Naive B cell (primary cell): ENCODE results near the gene CDK17. TPM values are rescaled to one million over a fixed set of nuclear protein-coding genes. Genes with fewer than 3 reads are reported as not detected.
A peak's percentile ranks its signal among the peaks of the same experiment; 100 is the strongest.
"Not testable (repeated sequence)": the region's sequence is repeated elsewhere in the genome, so short reads cannot be mapped to it uniquely, and the experiment has no call there.

Experiments
- ATAC-seq, 2 donors: fragments of 150-1000 bp; cut with Tn5 transposase; 2 replicates each; pipeline ENCODE4 v1.10.0; 2021; ENCODE audit warnings: low read depth in 2 of 2, mild to moderate bottlenecking in 2 of 2, moderate library complexity in 2 of 2
- DNase-seq: peaks from one replicate; pipeline ENCODE4 v3.0.0; 2022
- H3K27ac Mint-ChIP-seq, 6 donors: one replicate each; pipeline ENCODE4 v1.8.0; 2020 to 2022; ENCODE audit warnings: mild to moderate bottlenecking in 6 of 6, mixed read lengths in 6 of 6, moderate library complexity in 5 of 6, inconsistent platforms in 2 of 6
- H3K27me3 Mint-ChIP-seq, 3 donors: one replicate each; pipeline ENCODE4 v1.8.0; 2021 to 2022; ENCODE audit warnings: mixed read lengths in 3 of 3, mild to moderate bottlenecking in 1 of 3
- H3K36me3 Mint-ChIP-seq, 2 donors: one replicate each; pipeline ENCODE4 v1.8.0; 2020 to 2022; ENCODE audit warnings: mixed read lengths in 2 of 2, inconsistent platforms in 1 of 2, mild to moderate bottlenecking in 1 of 2
- H3K4me1 Mint-ChIP-seq, 3 donors: one replicate each; pipeline ENCODE4 v1.8.0; 2020 to 2022; ENCODE audit warnings: mixed read lengths in 3 of 3, inconsistent platforms in 1 of 3, mild to moderate bottlenecking in 1 of 3, moderate library complexity in 1 of 3
- H3K4me3 Mint-ChIP-seq, 8 donors: one replicate each; pipeline ENCODE4 v1.8.0; 2020 to 2022; ENCODE audit warnings: mild to moderate bottlenecking in 8 of 8, mixed read lengths in 8 of 8, moderate library complexity in 8 of 8, inconsistent platforms in 2 of 8
- H3K9me3 Mint-ChIP-seq, 7 donors: one replicate each; pipeline ENCODE4 v1.8.0; 2020 to 2022; ENCODE audit warnings: mixed read lengths in 7 of 7, mild to moderate bottlenecking in 5 of 7, inconsistent platforms in 2 of 7, moderate library complexity in 1 of 7
- polyA plus RNA-seq, 6 donors: library from polyadenylated mRNA; unstranded; fragments of 300-500 nt; fragmentation: Illumina TruSeq; gene quantifications; one replicate each; pipeline ENCODE4 v1.2.3, GENCODE V29; 2021; ENCODE audit warnings: low read depth in 6 of 6

The CDK17 gene
- polyA plus RNA-seq, 6 donors from 2014 or later = 21.4 to 39.0 (median 23.9) TPM

- H3K4me3 Mint-ChIP-seq = no peak overlapping the region
- H3K27ac Mint-ChIP-seq = peak overlapping the region in 4 of 6 donors; percentile 3 to 26 (median 6)
- no peaks in the 10 kb centered on the region for H3K9me3 Mint-ChIP-seq
Measured at GRCh38 chr12:96354844-96355534, 45.2 kb downstream of the CDK17 start.

DNA sequence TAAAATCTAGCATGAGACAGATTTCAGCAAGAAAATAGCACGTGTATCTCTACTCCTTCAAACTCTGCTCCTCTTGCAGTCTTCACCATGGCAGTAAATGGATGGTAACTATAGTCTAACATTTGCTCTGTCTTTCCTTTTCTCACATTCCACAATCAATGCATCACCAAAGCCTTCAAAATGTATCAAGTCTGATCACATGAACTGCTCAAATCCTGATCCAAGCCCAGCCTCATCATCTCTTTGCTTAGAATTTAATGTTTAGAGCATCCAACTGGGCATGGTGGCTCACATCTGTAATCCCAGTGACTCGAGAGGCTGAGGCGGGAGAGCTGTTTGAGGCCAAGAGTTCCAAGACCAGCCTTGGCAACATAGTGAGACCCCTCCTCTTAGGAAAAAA lies 45.9 kb downstream of the CDK17 start:
- H3K9me3 Mint-ChIP-seq = no peaks in the 10 kb centered on the region
- no peak overlapping the region for H3K4me3 Mint-ChIP-seq
- DNase-seq (no peak), ATAC-seq (no peak)
- H3K4me1 Mint-ChIP-seq = peaks cover 42 to 80% (median 65%) of the 10 kb centered on the region in 3 donors
- peak overlapping the region in 5 of 6 donors; percentile 3 to 34 (median 33) for H3K27ac Mint-ChIP-seq
- H3K36me3 Mint-ChIP-seq = no peaks in the 10 kb centered on the region
- no peaks in the 10 kb centered on the region for H3K27me3 Mint-ChIP-seq

More at GRCh38 chr12:96354844-96355534, 45.2 kb downstream of the CDK17 start:
- Mint-ChIP-seq H3K36me3 (no peaks in the 10 kb centered on the region), H3K27me3 (no peaks in the 10 kb centered on the region), H3K4me1 (peaks cover 45 to 80% (median 63%) of the 10 kb centered on the region in 3 donors)
- DNase-seq (no peak), ATAC-seq (no peak)

GRCh38 chr12:96352161-96352835 lies 47.9 kb downstream of the CDK17 start:
- DNase-seq (no peak), ATAC-seq (peak; percentile 21)
- Mint-ChIP-seq H3K27me3 (no peaks in the 10 kb centered on the region), H3K4me1 (peaks cover 55 to 90% (median 83%) of the 10 kb centered on the region in 3 donors), H3K27ac (peak overlapping the region in 5 of 6 donors; percentile 20 to 92 (median 44)), H3K4me3 (peak overlapping the region in 6 of 8 donors; percentile 7 to 75 (median 37)), H3K9me3 (no peaks in the 10 kb centered on the region), H3K36me3 (no peaks in the 10 kb centered on the region)

DNA sequence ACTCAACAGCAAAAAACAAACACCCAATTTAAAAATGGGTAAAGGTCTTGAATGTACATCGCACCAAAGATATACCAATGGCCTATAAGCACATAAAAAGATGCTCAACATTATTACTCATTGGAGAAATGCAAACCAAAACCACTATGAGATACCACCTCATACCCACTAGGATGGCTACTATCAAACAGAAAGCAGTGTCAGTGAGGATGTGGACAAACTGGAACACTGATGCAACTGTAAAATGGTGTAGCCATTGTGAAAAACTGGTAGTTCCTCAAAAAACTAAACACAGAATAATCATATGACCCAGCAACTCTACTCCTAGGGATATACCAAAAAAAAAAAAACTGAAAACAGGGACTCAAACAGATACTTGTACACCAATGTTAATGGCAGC lies 49.3 kb downstream of the CDK17 start:
- DNase-seq = no peak
- Mint-ChIP-seq H3K9me3 (no peaks in the 10 kb centered on the region), H3K4me3 (no peak overlapping the region), H3K36me3 (no peaks in the 10 kb centered on the region), H3K27me3 (no peaks in the 10 kb centered on the region), H3K4me1 (peaks cover 61 to 89% (median 88%) of the 10 kb centered on the region in 3 donors), H3K27ac (peak overlapping the region in 5 of 6 donors; percentile 16 to 50 (median 44))
- peak; percentile 47 to 52 for ATAC-seq

DNA sequence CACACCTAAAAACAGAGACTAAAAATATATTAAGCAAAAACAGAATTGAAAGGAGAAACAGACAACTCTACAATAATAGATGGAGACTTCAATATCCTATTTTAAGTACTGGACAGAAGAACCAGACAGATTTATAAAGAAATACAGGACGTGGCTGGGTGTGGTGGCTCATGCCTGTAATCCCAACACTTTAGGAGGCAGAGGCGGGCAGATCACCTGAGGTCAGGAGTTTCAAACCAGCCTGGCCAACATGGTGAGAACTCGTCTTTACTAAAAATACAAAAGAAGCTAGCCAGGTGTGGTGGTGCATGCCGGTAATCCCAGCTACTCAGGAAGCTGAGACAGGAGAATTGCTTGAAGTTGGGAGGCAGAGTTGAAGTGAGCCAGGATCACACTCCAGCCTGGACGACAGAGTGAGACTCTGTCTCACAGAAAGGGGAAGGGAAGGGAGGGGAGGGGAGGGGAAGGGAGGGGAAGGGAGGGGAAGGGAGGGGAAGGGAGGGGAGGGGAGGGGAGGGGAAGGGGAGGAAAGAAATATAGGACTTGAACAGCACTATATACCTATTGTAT lies 53.0 kb downstream of the CDK17 start:
- Mint-ChIP-seq H3K9me3 (peaks cover 0 to 26% (median 22%) of the 10 kb centered on the region in 7 donors), H3K27ac (peak overlapping the region; percentile 51 to 91 (median 90)), H3K27me3 (no peaks in the 10 kb centered on the region), H3K4me1 (peaks cover 52 to 77% (median 69%) of the 10 kb centered on the region in 3 donors), H3K36me3 (peaks cover 24 to 25% of the 10 kb centered on the region in 2 donors), H3K4me3 (peak overlapping the region; percentile 63 to 89 (median 76))
- peak in 1 of 2 donors; percentile 19 for ATAC-seq
- DNase-seq = no peak

DNA sequence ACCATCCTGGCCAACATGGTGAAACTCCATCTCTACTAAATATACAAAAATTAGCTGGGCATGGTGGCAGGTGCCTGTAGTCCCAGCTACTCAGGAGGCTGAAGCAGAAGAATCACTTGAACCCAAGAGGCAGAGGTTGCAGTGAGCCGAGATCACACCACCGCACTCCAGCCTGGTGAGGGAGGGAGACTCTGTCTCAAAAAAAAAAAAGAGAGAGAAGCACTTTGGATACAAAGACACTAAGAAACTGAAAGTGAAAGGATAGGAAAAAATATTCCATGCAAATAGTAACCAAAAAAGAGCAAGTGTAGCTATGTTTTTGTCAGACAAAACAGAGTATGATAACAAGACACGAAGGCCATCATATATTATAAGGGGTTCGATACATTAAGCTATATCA lies 53.5 kb downstream of the CDK17 start:
- peak overlapping the region; percentile 63 to 89 (median 76) for H3K4me3 Mint-ChIP-seq
- H3K27me3 Mint-ChIP-seq = not testable (repeated sequence)
- H3K4me1 Mint-ChIP-seq = peaks cover 47 to 72% (median 64%) of the 10 kb centered on the region in 3 donors
- DNase-seq (peak; percentile 7), ATAC-seq (peak; percentile 37 to 55)
- peaks cover 0 to 26% (median 22%) of the 10 kb centered on the region in 7 donors for H3K9me3 Mint-ChIP-seq
- H3K36me3 Mint-ChIP-seq = peaks cover 24 to 25% of the 10 kb centered on the region in 2 donors
- H3K27ac Mint-ChIP-seq = peak overlapping the region in 5 of 6 donors; percentile 61 to 91 (median 88)

DNA sequence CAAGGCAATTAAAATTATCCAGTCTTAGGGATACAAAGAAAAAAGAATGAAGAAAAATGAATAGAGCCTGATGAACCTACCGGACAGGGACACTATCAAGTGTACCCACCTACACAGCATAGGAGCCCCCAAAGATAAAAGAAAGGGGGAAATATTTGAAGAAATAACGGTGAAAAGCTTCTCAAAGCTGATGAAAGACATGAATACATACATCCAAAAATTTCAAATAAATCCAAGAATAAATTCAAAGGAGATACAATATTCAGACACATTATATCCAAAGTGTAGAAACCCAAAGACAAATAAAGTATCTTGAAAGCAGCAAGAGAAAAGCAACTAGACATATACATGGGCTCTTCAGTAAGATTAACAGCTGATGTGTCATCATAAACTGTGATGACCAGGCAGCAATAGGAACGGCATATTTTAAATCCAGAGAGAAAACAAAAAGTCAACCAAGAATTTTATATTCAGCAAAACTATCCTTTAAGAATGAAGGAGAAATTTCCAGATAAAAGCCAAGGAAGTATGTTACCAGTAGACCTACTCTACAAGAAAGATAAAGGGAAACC lies 56.0 kb downstream of the CDK17 start:
- DNase-seq = no peak
- no peak for ATAC-seq
- peak overlapping the region in 1 of 6 donors; percentile 63 for H3K27ac Mint-ChIP-seq
- peaks cover 24 to 25% of the 10 kb centered on the region in 2 donors for H3K36me3 Mint-ChIP-seq
- H3K4me1 Mint-ChIP-seq = peaks cover 44 to 58% (median 49%) of the 10 kb centered on the region in 3 donors
- peak overlapping the region in 1 of 8 donors; percentile 4 for H3K4me3 Mint-ChIP-seq
- peaks cover 0 to 26% (median 22%) of the 10 kb centered on the region in 7 donors for H3K9me3 Mint-ChIP-seq
- H3K27me3 Mint-ChIP-seq = no peaks in the 10 kb centered on the region

DNA sequence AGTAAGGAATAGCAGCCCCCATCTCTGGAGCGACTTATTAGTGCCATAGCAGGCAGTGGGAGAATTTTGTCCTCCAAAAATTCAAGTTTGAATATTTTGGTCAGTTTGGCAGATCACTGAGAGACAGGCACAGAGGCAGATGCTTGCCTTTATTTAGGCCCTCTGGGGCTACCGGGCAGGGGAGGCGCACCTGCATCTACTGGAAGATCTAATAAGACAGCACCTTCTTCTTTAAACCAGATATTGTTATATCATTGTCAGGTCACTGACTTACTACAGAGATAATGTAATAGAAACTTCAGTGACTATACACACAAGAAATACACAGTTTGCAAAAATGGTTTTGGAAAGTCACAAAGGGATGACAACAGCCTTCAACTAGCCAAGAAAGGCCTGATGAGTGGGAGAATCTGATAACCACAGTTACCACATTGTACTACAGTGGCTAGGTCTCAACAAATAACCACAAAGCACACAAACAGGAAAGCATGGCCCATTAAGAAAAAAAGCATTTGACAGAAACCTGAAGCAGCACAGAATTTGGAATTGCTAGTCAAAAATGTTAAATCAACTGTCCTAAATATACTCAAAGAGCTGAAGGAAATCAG lies 56.8 kb downstream of the CDK17 start:
- Mint-ChIP-seq H3K4me1 (peaks cover 42 to 51% (median 46%) of the 10 kb centered on the region in 3 donors), H3K9me3 (peaks cover 0 to 26% (median 22%) of the 10 kb centered on the region in 7 donors), H3K36me3 (peaks cover 24 to 25% of the 10 kb centered on the region in 2 donors), H3K27ac (peak overlapping the region in 2 of 6 donors; percentile 56 to 69), H3K4me3 (peak overlapping the region in 1 of 8 donors; percentile 54), H3K27me3 (no peaks in the 10 kb centered on the region)
- ATAC-seq (no peak), DNase-seq (no peak)

DNA sequence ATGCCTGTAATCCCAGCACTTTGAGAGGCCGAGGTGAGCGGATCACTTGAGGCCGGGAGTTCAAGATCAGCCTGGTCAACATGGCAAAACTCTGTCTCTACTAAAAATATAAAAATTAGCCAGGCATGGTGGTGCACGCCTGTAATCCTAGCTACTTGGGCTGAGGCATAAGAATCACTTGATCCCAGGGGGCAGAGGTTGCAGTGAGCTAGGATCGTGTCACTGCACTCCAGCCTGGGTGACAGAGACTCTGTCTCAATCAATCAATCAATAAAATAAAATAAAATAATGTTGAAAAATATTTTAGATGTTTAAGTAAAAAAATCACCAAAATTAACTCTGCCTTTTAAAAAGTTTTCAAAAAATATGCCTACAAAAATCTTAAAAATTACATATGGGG lies 60.6 kb downstream of the CDK17 start:
- not testable (repeated sequence) for ATAC-seq, H3K4me3 Mint-ChIP-seq, DNase-seq, H3K27me3 Mint-ChIP-seq, H3K27ac Mint-ChIP-seq
- Mint-ChIP-seq H3K36me3 (peaks cover 27 to 28% of the 10 kb centered on the region in 2 donors), H3K9me3 (peaks cover 3 to 27% (median 21%) of the 10 kb centered on the region in 7 donors), H3K4me1 (peaks cover 38 to 40% (median 38%) of the 10 kb centered on the region in 3 donors)

GRCh38 chr12:96338852-96339471 lies 61.3 kb downstream of the CDK17 start:
- Mint-ChIP-seq H3K27me3 (no peaks in the 10 kb centered on the region), H3K9me3 (peaks cover 2 to 20% (median 15%) of the 10 kb centered on the region in 7 donors), H3K4me3 (no peak overlapping the region), H3K36me3 (peaks cover 20 to 21% of the 10 kb centered on the region in 2 donors), H3K4me1 (peaks cover 35 to 39% (median 38%) of the 10 kb centered on the region in 3 donors), H3K27ac (no peak overlapping the region)
- no peak for ATAC-seq
- no peak for DNase-seq

DNA sequence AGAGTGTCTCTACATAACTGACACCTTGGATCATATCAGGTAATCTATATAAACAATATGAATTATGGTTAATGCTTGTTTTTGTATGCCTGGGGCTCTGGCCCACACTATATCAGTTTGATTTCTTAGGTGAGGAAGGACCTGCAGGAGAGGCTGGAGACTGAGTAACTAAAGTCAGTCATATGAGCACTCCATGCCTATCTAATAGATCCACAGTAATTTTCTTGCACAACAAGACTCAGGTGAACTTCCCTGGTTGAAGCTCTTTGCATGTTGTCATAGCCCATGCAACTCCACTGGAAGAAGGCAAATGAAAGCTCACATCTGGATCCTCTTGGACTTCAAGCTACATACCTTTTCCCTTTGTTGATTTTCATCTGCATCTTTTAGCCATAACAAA lies 62.3 kb downstream of the CDK17 start:
- Mint-ChIP-seq H3K4me3 (no peak overlapping the region), H3K27ac (peak overlapping the region in 3 of 6 donors; percentile 18 to 62 (median 49)), H3K27me3 (no peaks in the 10 kb centered on the region), H3K4me1 (peaks cover 28 to 32% (median 28%) of the 10 kb centered on the region in 3 donors), H3K9me3 (peaks cover 0 to 15% (median 9%) of the 10 kb centered on the region in 7 donors), H3K36me3 (peaks cover 11 to 13% of the 10 kb centered on the region in 2 donors)
- ATAC-seq = no peak
- DNase-seq = no peak

DNA sequence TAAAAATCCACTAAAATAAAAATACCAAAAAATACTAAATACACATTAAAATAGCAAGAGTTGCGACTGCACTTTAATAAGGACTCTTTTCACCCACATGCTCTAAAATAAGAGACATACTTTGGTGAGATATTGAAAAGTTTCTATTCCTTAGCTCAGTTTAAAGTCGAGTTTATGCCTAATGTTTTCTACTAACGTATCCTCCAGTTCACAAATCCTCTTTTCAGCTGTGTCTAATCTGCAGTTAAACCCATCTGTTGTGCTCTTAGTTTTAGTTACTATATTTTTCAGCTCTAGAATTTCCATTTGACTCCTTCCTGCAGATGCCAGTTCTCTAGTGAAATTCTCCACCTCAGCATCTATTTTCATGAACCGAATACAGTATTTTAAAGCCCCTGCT lies 63.8 kb downstream of the CDK17 start:
- H3K4me3 Mint-ChIP-seq = no peak overlapping the region
- H3K27ac Mint-ChIP-seq = peak overlapping the region in 1 of 6 donors; percentile 30
- H3K4me1 Mint-ChIP-seq = peaks cover 23 to 31% (median 25%) of the 10 kb centered on the region in 3 donors
- peaks cover 0 to 15% (median 9%) of the 10 kb centered on the region in 7 donors for H3K9me3 Mint-ChIP-seq
- DNase-seq (no peak), ATAC-seq (no peak)
- H3K27me3 Mint-ChIP-seq = no peaks in the 10 kb centered on the region
- peaks cover 11 to 13% of the 10 kb centered on the region in 2 donors for H3K36me3 Mint-ChIP-seq
